RPMI7951 (cell line): ENCODE results near the gene KMT2A. TPM values are rescaled to one million over a fixed set of nuclear protein-coding genes. Genes with fewer than 3 reads are reported as not detected.
"Not testable (repeated sequence)": the region's sequence is repeated elsewhere in the genome, so short reads cannot be mapped to it uniquely, and the experiment has no call there.

Source experiments
- DNase-seq: peaks from one replicate; pipeline ENCODE4 v3.0.0-alpha.2; 2012; ENCODE audit warnings: low read depth
- total RNA-seq: library from RNA; depleted of rRNA; stranded (reverse); fragments of >200 nt; shearing (Covaris generic); gene quantifications from 2 replicates; pipeline ENCODE4 v1.2.3, GENCODE V29; 2014

KMT2A gene
- total RNA-seq, 1 experiment from 2014 or later, result 21.9 TPM

GRCh38 chr11:118532852-118533768 is 96.8 kb downstream of the KMT2A start:
- no peak for DNase-seq

GRCh38 chr11:118533769-118534729 is 97.8 kb downstream of the KMT2A start:
- peak; percentile 20 for DNase-seq

- DNase-seq, result no peak
Observed at GRCh38 chr11:118535261-118535660, 99.0 kb downstream of the KMT2A start.

- no peak for DNase-seq
Observed at GRCh38 chr11:118536726-118537125, 100.4 kb downstream of the KMT2A start.

GRCh38 chr11:118537409-118537980 is 101.2 kb downstream of the KMT2A start:
- DNase-seq, result peak; percentile 9

- no peak for DNase-seq
Observed at GRCh38 chr11:118544010-118544646, 107.8 kb downstream of the KMT2A start.

GRCh38 chr11:118544647-118545010 is 108.3 kb downstream of the KMT2A start:
- DNase-seq, result no peak

- no peak for DNase-seq
Observed at GRCh38 chr11:118545533-118545932, 109.2 kb downstream of the KMT2A start.

- DNase-seq, result no peak
Observed at GRCh38 chr11:118547132-118547531, 110.8 kb downstream of the KMT2A start.

GRCh38 chr11:118552341-118552740 is 116.0 kb downstream of the KMT2A start:
- no peak for DNase-seq

- DNase-seq, result no peak
Observed at GRCh38 chr11:118560806-118561205, 124.5 kb downstream of the KMT2A start.

- peak; percentile 13 for DNase-seq
Observed at GRCh38 chr11:118565051-118565450, 128.8 kb downstream of the KMT2A start.

- no peak for DNase-seq
Observed at GRCh38 chr11:118569670-118570069, 133.4 kb downstream of the KMT2A start.

GRCh38 chr11:118570787-118571186 is 134.5 kb downstream of the KMT2A start:
- DNase-seq, result no peak

- not testable (repeated sequence) for DNase-seq
Observed at GRCh38 chr11:118571701-118572060, 135.4 kb downstream of the KMT2A start.

- peak; percentile 76 for DNase-seq
Observed at GRCh38 chr11:118572061-118572980, 136.0 kb downstream of the KMT2A start, which contains the start of gene ARCN1. Gene ARCN1, plus strand, starts transcription at chr11:118572409. Its CDS starts 139 bp downstream, at chr11:118572548.

GRCh38 chr11:118572981-118573550 is 136.8 kb downstream of the KMT2A start:
- peak; percentile 57 for DNase-seq

GRCh38 chr11:118574636-118575035 is 138.3 kb downstream of the KMT2A start:
- DNase-seq, result no peak
